ENCODE measurements around the gene NELFA.

Gene NELFA

DNA sequence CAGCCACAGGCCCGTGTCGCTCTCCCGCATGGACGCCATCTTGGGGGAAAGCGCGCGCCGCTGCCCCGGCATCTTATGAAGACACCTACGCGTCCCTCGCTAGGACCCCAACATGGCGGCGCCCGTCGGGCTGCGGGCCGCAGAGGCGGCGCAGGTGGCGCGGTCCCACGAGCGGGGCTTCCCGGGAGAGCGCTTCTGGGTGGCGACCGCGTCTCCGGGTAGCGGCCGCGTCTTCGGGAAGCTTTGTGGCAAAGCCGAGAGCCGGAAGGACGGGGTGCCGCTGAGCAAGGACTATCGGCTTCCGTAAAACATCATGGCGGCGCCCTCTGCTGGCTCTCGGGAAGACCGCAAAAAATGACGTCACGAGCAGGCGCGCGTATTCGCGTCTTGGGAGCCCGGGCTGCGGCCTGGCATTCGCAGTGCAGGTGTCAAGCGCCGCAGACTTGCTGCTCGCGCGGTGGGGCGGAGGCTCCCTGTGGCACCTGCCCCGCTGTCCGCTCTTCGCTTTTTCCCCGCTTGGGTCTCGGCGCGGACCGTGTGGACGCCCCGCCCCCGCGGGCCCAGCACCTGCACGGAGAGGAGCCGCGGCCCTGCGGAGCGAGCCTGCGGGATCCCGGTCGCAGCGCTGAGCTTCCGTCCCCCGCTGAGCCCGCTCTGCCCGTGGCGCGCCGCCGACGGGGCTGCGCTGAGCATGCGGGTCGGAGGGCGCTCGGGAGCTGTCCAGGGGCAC is at the start of gene NELFA:
TSS of gene NELFA (minus strand) at position 54 of the 730 bp plus-strand sequence. CDS start at position 39, 15 bp downstream.
- DNase-seq (ENCODE audit: low spot score): peak; percentile 96

DNA sequence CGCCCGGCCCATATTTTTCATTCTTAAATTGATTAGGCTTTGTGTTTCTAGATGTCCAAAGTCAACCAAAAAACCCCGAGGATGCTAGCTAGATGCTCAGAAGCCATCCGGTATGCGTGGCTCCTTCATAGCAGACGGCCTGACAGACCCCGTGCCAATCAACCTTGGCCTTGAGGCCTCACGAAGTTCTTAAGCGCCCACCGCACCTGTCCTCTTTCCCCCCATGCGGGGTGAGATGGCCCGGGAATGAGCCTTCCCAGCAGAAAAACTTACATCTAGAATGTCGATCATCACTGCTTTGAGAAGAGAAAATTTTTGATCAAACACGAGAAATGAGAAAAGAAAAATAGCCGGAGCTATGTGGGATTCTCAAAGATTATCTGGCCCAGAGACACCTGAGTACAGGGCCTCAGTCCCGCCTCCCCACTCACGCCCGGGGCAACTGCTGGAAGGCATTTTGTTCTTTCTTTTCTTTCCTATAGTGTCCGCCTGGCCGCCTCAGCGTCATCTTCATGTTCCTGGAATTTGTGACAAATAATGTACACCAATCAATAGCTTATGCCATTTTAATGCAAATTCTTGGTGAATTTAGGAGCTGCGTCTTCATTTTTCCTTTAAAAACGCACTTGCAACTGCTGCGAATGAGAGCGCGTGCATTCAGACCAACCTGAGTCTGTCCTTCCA is 48.8 kb upstream of the NELFA start:
- no peak for DNase-seq (ENCODE audit: low spot score)

DNA sequence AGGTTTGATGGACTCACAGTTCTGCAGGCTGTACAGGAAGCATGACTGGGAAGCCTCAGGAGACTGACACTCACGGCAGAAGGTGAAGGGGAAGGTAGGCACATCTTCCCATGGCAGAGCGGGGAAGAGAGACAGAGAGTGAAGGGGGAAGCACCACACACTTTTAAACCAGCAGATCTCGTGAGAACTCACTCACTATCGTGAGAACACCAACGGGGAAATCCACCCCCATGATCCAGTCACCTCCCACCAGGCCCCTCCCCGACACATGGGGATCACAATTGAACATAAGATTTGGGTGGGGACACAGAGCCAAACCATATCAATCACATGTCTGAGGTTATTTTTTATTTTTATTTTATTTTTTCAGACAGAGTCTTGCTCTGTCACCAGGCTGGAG is 45.4 kb upstream of the NELFA start:
- no peak for DNase-seq (ENCODE audit: low spot score)

DNA sequence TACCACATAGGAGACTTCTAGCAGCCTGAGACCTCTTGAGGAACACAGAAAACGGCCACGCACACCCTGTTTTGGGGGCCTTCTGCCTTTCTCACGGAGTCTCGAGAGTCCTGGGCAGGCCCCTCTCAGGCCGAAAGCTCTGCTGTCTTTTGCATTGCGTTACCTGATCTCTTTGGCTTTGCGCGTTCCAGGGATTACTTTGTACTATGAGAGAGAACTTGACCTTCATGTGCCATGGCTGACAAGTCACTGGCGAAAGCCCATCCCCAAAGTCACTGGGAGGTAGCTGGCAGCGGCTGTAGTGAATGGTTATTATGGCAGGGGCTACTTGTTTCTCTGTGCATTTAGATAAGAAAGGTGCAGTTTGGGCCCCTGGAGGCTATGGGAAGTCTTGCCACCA is 42.3 kb upstream of the NELFA start:
- no peak for DNase-seq (ENCODE audit: low spot score)

DNA sequence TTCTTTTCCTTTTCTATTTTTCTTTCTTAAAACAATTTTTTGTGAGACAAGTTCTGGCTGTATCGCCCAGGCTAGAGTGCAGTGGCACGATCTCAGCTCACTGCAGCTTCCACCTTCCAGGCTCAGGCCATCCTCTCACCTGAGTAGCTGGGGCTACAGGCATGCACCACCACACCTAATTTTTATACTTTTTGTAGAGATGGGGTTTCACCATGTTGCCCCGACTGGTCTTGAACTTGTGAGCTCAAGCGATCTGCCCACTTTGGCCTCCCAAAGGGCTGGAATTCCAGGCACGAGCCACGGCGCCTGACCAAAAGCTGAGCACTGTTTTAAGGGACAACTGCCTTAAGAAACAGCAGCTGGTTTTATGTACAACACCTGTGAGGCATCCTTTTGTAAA is 41.0 kb upstream of the NELFA start:
- no peak for DNase-seq (ENCODE audit: low spot score)

DNA sequence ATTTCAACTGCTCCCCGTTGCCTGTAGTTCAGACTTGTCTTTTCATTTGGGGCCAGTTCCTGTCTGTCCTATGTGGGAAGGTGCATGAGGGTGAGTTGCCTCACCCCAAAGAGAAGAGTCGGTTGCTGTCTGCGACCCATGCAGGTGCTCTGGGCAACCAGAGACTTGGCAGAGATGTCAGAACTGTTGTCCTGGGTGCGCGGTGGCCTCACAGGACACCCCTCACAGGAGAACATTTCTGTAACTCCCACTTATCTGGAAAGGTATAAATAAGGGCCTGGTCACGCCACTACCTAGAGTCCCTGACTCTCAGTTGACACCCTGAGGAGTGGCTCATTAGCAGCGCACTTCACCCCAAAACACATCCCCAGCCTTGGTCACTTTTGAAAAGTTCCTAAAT is 40.6 kb upstream of the NELFA start:
- no peak for DNase-seq (ENCODE audit: low spot score)

DNA sequence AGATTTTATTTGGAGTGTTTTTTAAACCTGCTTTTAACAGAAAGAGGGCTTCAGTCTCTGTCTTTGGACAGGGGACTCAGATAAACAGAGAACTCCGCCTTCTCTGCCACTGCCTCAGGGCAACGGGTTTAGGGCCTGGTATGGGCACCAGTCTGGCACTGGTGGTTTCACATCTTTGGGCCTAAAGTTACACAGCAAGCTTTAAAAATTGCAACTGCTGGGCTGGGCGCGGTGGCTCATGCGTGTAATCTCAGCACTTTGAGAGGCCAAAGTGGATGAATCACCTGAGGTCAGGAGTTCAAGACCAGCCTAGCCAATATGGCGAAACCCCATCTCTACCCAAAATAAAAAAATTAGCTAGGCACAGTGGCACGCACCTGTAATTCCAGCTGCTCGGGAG is 40.1 kb upstream of the NELFA start:
- DNase-seq (ENCODE audit: low spot score): no peak

DNA sequence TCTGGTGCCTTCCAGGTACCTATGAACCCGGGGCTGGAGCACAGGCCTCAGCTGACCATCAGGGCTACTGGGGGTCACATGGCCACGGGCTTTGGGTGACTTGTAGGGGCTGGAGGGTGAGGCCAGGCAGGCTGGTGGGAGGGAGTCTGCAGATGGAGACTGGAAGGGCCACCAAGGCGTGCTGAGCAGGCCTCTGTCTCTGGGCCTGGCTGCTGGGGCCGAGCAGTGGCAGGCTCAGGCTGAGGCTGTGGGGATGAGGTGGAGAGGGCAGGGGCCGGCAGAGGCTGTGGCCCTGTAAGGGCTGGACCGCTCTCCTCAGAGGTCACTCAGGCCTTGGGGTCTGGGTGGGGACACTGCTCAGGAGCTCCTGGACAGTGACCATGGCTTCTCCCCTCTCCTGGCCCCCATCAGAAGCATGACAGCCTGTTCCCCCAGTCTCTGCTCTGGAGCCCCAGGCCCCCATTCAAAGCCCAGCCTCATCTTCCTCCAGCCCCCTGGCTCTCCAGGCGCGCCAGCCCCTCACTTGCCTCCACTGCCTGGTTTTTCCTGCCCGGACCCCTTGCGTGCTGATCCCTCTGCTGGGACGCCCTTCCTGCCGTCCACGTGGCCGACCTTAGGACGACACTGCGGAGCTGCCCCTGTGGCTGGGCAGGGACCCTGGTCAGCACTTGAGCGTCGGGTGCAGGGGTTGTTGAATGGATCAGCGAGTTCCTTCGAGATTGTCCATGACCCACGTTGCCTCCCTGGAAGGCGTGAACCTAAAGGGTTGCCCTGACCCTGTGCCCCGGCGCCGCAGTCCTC is 39.2 kb upstream of the NELFA start:
- no peak for DNase-seq (ENCODE audit: low spot score)

DNA sequence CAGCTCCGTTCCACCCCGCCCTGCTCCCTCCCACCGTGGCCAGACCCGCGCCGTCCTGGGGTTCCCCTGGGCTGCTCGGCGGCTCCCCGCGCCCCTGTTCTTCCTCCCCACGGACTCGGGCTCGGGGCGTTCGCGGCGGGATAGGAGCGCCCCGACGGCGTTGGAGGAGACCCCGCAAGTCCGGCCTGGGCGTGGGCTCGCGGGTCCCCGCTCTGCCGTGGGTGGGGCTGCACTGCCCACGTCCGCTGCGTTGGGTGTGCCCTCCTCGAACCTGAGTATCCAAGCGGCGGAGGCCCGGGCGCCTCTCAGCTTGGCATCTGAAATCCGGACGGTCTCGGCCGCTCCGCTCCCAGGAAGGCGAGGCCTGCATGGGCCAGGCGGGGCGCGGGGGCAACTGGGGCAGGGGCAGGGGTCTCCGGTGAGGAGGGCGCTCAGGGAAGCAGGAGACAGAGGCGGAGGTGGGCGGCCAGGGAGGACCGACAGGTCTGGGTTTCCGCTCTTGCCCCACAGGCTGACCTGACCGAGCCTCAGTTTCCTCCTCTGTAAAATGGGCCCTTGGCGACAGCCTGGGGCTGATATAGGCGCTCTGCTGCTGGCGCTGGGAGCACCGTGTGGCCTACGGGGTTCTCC is 38.4 kb upstream of the NELFA start:
- DNase-seq (ENCODE audit: low spot score): no peak

DNA sequence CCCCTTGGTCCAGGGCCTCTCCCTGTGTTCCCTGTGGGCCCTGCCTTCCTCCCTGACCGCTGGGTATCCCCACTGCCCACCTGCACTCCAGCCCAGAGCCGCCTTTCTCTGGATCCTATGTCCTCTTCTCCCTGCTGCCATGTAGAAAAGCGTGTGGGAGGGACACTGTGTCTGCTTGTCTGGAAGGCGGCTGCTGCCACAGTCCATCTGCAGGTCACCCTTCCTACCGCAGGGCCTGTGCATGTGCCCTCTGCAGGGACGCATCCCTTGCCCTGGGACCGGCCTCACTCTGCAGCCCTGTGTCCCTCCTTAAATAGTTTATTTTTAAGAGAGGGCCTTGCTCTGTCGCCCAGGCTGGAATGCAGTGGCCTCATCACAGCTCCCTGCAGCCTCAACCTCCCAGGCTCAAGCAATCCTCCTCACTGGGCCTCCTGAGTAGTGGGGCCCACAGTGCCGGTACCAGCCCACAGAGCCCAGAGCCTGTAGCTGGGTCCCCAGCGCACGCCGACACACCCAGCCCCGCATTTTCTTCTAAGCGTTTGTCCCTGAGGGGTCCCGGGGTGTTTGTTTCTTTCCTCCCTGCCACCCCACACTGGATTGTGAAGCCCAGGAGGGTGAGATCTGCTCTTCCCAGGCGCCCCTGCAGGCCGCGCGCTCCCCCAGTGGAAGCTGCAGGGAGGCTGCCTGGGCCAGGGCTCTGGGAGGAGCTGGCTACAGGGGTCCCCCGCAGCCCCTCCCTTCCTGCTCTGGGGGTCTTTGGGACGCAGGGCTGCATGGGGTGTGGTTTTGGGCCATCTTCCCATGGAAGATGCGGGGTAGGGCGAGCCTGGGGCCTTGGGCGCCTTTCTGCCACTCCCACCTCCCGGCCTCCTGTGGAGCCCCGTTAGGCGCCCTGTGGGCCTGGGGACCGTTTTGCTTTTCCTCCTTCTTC is 37.5 kb upstream of the NELFA start:
- DNase-seq (ENCODE audit: low spot score): no peak

DNA sequence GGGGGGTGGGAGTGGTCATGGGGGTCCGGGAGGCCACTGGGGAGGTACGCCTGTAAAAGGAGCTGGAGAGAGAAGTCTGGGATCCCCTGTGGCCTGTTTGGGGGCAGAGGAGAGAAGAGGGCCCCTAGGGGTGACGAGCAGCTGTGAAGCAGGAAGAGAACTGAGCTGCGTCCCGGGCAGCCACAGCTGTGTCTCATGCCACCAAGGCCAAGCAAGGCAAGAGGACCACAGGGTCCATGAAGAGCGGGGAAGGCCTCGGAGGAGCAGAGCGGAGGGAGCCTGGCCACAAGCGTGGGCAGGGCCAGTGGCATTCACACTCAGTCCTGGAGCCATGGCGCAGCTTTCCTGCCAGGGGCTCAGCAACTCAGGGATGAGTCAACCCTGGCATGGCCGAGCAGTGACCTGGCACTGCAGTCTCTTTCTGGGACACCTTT is 36.8 kb upstream of the NELFA start:
- DNase-seq (ENCODE audit: low spot score): no peak

DNA sequence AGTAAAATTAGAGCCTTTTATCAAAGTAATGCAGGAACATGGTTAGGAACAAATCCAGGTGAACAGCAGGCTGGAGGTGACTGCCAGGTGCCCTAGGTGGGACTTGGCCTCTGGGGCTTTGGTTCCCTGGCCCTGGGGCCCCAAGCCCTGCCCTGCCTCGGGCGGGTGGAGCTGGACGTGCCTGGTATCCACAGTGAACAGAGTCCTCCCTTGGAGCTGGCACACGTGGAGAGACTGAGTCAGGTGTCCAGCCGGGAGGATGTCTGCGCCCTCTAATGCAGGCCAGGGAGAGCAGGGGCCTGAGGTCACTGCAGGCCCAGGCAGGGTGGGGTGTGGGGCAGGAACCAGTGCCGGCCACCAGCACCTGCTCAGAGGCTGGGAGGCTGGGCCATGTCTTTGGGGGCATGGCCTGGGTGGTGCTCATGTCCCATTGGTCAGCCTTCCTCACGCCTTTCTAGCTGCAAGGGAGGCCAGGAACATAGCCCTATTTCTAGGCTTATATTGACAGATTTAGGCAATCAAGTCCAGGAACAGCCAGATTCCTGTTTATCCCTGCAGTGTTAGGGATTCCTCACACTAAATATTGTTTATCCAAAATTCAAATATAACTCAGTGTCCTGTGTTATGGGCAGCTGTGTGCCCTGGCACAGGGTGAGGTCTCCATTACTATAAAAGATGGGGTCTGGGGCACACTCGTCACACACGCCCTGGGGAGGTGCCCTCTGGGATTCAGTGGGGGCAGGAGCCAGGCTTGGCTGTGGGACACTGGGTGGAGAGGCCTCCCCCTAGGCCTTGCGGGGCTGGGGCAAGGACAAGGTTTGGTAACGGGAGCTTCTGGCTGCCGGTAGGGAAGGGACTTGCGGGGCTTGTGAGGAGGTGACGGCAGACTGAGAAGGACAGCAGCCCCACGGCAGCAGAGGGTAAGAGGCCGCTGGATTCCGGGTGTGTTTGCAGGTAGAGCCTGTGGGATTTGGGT is 36.1 kb upstream of the NELFA start:
- DNase-seq (ENCODE audit: low spot score): no peak

DNA sequence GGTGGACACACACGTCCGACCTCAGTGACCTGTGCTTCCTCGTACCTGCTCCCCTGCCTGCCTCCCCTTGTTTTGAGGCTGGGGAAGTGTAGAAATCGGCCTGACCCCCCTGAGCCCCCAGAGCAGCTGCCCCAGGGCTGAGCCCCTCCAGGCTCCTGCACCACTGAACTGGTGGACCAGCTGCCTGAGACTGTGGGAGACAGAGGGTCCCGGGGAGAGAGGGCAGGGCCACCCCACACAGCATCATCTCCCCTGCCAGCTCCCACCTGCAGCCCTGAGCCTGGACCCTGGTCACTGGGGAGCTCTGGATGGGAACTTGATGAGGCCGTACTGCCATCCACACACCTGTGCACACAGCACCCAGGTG is 35.3 kb upstream of the NELFA start:
- no peak for DNase-seq (ENCODE audit: low spot score)

DNA sequence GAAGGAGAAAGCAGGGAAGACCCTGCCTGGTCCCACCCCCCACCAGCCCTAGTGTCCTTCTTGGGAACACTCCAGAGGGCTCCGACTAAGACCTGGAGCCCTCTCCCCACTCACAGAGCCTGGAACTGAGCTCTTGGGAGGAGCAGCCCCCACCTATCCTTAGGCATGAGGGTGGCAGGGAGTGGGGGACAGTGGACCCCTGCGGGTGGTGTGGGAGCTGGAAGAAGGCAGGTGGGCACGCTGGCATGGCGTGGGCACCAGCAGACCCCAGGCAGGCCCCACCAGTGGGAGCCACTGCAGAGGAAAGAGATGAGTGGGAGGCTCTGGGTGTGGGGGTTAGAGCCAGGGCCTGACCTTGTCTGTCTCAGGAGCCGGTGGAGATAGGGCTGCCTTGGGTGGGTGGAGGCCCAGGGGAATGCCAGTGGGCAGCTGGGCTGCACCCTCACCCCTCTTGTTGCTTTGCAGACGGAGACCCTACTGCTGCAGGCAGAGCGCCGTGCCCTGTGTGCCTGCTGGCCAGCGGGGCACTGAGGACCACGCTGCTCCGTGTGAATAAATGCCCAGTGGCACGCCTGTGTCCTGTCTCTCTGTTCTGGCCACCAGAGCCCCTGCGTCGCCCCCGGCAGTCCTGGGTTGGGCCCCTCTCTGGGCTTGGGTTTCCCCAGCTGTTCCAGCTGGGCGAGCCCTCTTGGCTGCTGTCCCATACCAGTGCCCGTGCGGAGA is 34.8 kb upstream of the NELFA start:
- DNase-seq (ENCODE audit: low spot score): no peak

DNA sequence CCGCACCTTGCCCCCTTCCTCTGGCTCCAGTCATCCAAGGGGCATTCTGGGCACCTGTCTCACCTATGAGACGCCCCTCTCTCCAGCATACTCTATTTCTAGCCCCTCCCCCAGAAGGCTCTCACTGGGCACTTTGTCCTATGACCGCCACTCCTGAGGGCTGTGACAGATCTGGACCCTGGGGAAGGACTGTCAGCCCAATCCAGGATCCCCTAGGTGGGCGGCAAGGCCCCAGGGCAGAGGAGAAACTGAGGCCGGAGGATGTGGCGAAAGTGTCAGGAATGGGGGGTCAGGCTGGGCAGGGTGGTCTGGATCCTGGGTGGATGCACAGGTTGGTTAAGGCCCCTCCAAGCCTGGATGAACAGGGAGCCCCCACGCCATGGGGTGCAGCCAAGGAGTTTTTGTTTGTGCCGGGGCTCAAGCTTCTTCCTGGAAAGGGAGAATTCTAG is 34.2 kb upstream of the NELFA start:
- peak; percentile 23 for DNase-seq (ENCODE audit: low spot score)

DNA sequence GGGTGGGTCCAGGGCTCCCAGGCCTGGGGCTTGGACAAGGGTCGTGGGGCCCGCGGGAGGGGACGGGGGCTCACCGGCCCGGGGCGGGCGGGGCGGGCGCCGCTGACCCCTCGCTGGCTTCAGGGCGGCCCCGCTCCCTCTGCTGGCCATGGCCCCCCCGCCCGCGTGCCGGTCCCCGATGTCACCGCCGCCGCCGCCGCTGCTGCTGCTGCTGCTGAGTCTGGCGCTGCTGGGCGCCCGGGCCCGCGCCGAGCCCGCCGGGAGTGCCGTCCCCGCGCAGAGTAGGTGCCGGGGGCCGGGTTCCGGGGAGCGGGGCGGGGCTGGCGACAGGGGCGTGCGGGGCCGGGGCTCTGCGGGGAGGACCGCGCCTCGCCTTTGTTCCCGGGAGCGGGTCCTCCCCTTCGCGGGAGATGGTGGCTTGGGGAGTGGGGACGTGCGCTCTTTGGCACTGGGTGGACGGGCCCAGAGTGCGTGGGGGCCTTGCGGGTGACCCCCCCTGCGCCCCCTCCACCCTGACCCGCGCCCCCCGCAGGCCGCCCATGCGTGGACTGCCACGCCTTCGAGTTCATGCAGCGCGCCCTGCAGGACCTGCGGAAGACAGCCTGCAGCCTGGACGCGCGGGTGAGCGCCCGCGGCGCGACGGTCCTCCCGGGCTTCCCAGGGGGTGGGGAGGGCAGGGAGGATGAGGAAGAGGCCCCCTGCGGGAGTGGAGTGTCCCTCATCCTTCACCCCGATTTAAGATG is 33.6 kb upstream of the NELFA start:
- DNase-seq (ENCODE audit: low spot score): peak; percentile 43

DNA sequence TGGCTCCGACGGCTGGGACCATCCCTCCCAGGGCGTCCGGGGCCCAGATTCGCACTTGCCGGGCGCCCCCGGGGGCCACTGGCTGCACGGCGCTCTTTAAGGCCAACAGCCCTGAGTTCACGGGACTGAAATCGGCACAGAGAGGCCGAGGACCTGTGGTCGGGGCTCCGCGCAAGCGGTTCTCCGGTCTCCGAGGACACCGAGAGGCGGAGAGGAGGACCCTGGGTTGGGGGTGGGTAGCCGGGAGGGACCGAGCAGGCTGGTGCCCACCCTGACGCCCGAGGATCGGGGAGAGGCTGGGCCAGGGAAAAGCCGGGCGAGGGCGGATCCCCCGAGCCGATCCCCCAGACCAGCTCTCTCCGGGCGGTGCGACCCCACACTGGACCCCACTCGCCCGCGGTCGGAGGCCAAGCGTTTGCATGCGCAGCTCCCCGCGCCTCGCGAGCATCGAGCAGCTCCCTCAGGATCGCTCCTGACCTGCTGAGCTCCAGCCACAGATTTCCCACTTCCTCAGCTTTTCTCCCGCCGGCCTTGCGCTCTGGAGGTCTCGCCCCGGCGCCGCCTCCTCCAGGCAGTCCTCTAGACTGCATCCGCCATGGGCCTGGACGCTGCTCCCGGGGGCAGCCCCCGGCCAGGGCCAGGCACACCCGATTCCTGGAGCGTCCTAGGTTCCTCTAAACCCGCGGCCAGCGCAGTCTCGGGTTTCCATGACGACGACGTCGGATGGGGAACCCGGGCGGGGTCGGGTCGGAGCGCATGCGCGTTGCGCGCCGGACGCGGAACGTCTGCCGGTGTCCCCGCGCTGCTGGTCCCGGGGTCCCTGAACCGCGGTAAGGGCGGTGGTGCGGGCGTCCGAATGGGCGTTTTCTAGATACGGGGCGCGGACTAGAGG is 32.7 kb upstream of the NELFA start:
- peak; percentile 98 for DNase-seq (ENCODE audit: low spot score)

Data from HuH-7 (cell line).